Stimulated activated CD8-positive, alpha-beta memory T cell treated with anti-CD3 and anti-CD28 coated beads, Interleukin-12 subunit alpha, Interleukin-12 subunit beta, amount 100 ng/mL, for 1 hour (primary cell): ENCODE measurements around the gene SVIL.
"Not testable (repeated sequence)": the region's sequence is repeated elsewhere in the genome, so short reads cannot be mapped to it uniquely, and the experiment has no call there.

ENCODE experiments used
- DNase-seq: peaks from one replicate; pipeline ENCODE4 v3.0.0-alpha.2; 2020; ENCODE audit warnings: low read depth

SVIL gene

GRCh38 chr10:29575098-29575455 lies 59.7 kb downstream of the SVIL start:
- no peak for DNase-seq

- not testable (repeated sequence) for DNase-seq
Observed at GRCh38 chr10:29574212-29575097, 60.3 kb downstream of the SVIL start.

- not testable (repeated sequence) for DNase-seq
Observed at GRCh38 chr10:29570248-29570647, 64.5 kb downstream of the SVIL start.

GRCh38 chr10:29569795-29570194 lies 65.0 kb downstream of the SVIL start:
- DNase-seq = no peak

GRCh38 chr10:29567003-29567402 lies 67.8 kb downstream of the SVIL start:
- DNase-seq = no peak

- DNase-seq = not testable (repeated sequence)
Observed at GRCh38 chr10:29566209-29566608, 68.6 kb downstream of the SVIL start.

- no peak for DNase-seq
Observed at GRCh38 chr10:29563420-29564035, 71.2 kb downstream of the SVIL start.

- not testable (repeated sequence) for DNase-seq
Observed at GRCh38 chr10:29563006-29563405, 71.8 kb downstream of the SVIL start.

GRCh38 chr10:29559996-29560395 lies 74.8 kb downstream of the SVIL start:
- DNase-seq = no peak

GRCh38 chr10:29557665-29558064 lies 77.1 kb downstream of the SVIL start:
- DNase-seq = no peak

- DNase-seq = no peak
Observed at GRCh38 chr10:29555746-29556481, 78.9 kb downstream of the SVIL start.

GRCh38 chr10:29555091-29555745 lies 79.6 kb downstream of the SVIL start:
- DNase-seq = no peak

GRCh38 chr10:29554660-29555059 lies 80.1 kb downstream of the SVIL start:
- no peak for DNase-seq

- DNase-seq = no peak
Observed at GRCh38 chr10:29553544-29554250, 81.1 kb downstream of the SVIL start.

- DNase-seq = not testable (repeated sequence)
Observed at GRCh38 chr10:29553116-29553515, 81.7 kb downstream of the SVIL start.

- DNase-seq = not testable (repeated sequence)
Observed at GRCh38 chr10:29549493-29549892, 85.3 kb downstream of the SVIL start.

GRCh38 chr10:29546773-29547313 lies 87.9 kb downstream of the SVIL start:
- DNase-seq = no peak

GRCh38 chr10:29545122-29545521 lies 89.6 kb downstream of the SVIL start:
- DNase-seq = no peak

GRCh38 chr10:29543715-29544114 lies 91.1 kb downstream of the SVIL start:
- no peak for DNase-seq

- no peak for DNase-seq
Observed at GRCh38 chr10:29542723-29543122, 92.0 kb downstream of the SVIL start.
